Fibroblast of lung (primary cell): Measurements from ENCODE around the gene SLC22A23. TPM values are rescaled to one million over a fixed set of nuclear protein-coding genes. Genes with fewer than 3 reads are reported as not detected.

Experiments used
- DNase-seq, 2 donors: peaks; one replicate each; pipeline versions ENCODE4 v3.0.0 to v3.0.0-alpha.2; 2010; ENCODE audit warnings: low read depth in 2 of 2
- H2AFZ ChIP-seq: 2 replicates; pipeline ENCODE4 v1.5.1; 2012; ENCODE audit warnings: low read length, control low read depth, inconsistent platforms
- H3K27ac ChIP-seq: 2 replicates; pipeline ENCODE4 v1.5.1; 2011; ENCODE audit warnings: low read length, control low read depth; ENCODE audit not compliant: insufficient read depth
- H3K27me3 ChIP-seq: 2 replicates; pipeline ENCODE4 v1.5.1; 2011; ENCODE audit warnings: mild to moderate bottlenecking, low read length; ENCODE audit not compliant: control insufficient read depth, insufficient read depth
- H3K36me3 ChIP-seq: 2 replicates; pipeline ENCODE4 v1.5.1; 2011; ENCODE audit warnings: low read length; ENCODE audit not compliant: control insufficient read depth, insufficient read depth
- H3K4me1 ChIP-seq: 2 replicates; pipeline ENCODE4 v1.5.1; 2011; ENCODE audit warnings: low read length; ENCODE audit not compliant: control insufficient read depth, insufficient read depth; ENCODE audit errors: extremely low read depth
- H3K4me2 ChIP-seq: 2 replicates; pipeline ENCODE4 v1.5.1; 2011; ENCODE audit warnings: low read length, control low read depth; ENCODE audit not compliant: insufficient read depth; ENCODE audit errors: extremely low read depth
- H3K4me3 ChIP-seq, 4 experiments: fragments of 200-600 bp in 1 of 4; sonication (generic) in 1 of 4; replicated peaks in 1 of 4; 2 replicates each; pipeline ENCODE4 v1.5.1; 2011 to 2016; ENCODE audit warnings: low read length in 4 of 4, low read depth in 3 of 4, mild to moderate bottlenecking in 3 of 4, control low read depth in 2 of 4, inconsistent platforms in 1 of 4, mixed read lengths in 1 of 4; ENCODE audit not compliant: insufficient read depth in 1 of 4; ENCODE audit errors: control extremely low read depth in 1 of 4
- H3K79me2 ChIP-seq: 2 replicates; pipeline ENCODE4 v1.5.1; 2012; ENCODE audit warnings: mild to moderate bottlenecking, low read length, inconsistent platforms; ENCODE audit not compliant: control insufficient read depth, insufficient read depth
- H3K9ac ChIP-seq: 2 replicates; pipeline ENCODE4 v1.5.1; 2011; ENCODE audit warnings: mild to moderate bottlenecking, low read length, control low read depth; ENCODE audit not compliant: insufficient read depth
- H3K9me3 ChIP-seq: 2 replicates; pipeline ENCODE4 v1.5.1; 2012; ENCODE audit warnings: low read depth, low read length; ENCODE audit not compliant: control insufficient read depth, insufficient read depth
- H4K20me1 ChIP-seq: 2 replicates; pipeline ENCODE4 v1.5.1; 2011; ENCODE audit warnings: low read length; ENCODE audit not compliant: control insufficient read depth, insufficient read depth; ENCODE audit errors: extremely low read depth
- CTCF ChIP-seq, 2 donors: IDR thresholded peaks in 1 of 2; conservative IDR thresholded peaks in 1 of 2; 1 replicate in 1 of 2; 2 replicates in 1 of 2; pipeline ENCODE4 v1.5.1; 2011 to 2012; ENCODE audit warnings: low read length in 2 of 2, control low read depth in 1 of 2, inconsistent platforms in 1 of 2, low read depth in 1 of 2, mild to moderate bottlenecking in 1 of 2
- EZH2 ChIP-seq: IDR thresholded peaks from 2 replicates; pipeline ENCODE4 v1.5.1; 2012; ENCODE audit warnings: low read length, control low read depth, mild to moderate bottlenecking; ENCODE audit errors: missing control alignments
- polyA plus RNA-seq, 2 donors: library from polyadenylated mRNA; depleted of rRNA in 1 of 2; stranded (reverse) in 1 of 2; unstranded in 1 of 2; fragments of >200 nt; gene quantifications; 2 replicates each; pipeline ENCODE4 v1.2.1, GENCODE V29; 2011 to 2012; ENCODE audit warnings: missing spikeins in 1 of 2
- total RNA-seq: library from RNA; depleted of rRNA; stranded (reverse); fragments of >200 nt; gene quantifications from 2 replicates; pipeline ENCODE4 v1.2.1, GENCODE V29; 2014

SLC22A23 gene
- total and polyA plus RNA-seq, 2 donors (not counting 1 experiment from before 2014, with no cell fraction given) = 0.37 to 3.0 TPM

- TF ChIP-seq EZH2 = no peak
- no peak for TF ChIP-seq CTCF (conservative IDR thresholded peaks at IDR 0.05 in 1 of 2, IDR thresholded peaks at IDR 0.05 in 1 of 2; ENCODE audit: low read depth in 1 of 2, low read length in 2 of 2)
- no peak for DNase-seq
Observed at GRCh38 chr6:3285049-3285639, 171.7 kb downstream of the SLC22A23 start.

GRCh38 chr6:3284436-3284876 is 172.4 kb downstream of the SLC22A23 start:
- DNase-seq = no peak
- H2AFZ ChIP-seq = no peak overlapping the region
- no peak overlapping the region for H3K27ac ChIP-seq

More at GRCh38 chr6:3285049-3285639, 171.7 kb downstream of the SLC22A23 start:
- Histone ChIP-seq H3K9me3 (no peaks in the 10 kb centered on the region), H2AFZ (no peak overlapping the region), H3K27ac (no peak overlapping the region), H3K9ac (no peak overlapping the region), H3K4me2 (no peak overlapping the region), H3K79me2 (no peaks in the 10 kb centered on the region), H3K4me1 (peaks cover 5% of the 10 kb centered on the region), H4K20me1 (no peaks in the 10 kb centered on the region), H3K4me3 (no peak overlapping the region), H3K36me3 (no peaks in the 10 kb centered on the region), H3K27me3 (no peaks in the 10 kb centered on the region)

More at GRCh38 chr6:3284436-3284876, 172.4 kb downstream of the SLC22A23 start:
- no peaks in the 10 kb centered on the region for H3K9me3 ChIP-seq
- H4K20me1 ChIP-seq = no peaks in the 10 kb centered on the region
- H3K36me3 ChIP-seq = no peaks in the 10 kb centered on the region
- H3K27me3 ChIP-seq = no peaks in the 10 kb centered on the region
- H3K4me2 ChIP-seq = no peak overlapping the region
- TF ChIP-seq EZH2 (no peak), CTCF (conservative IDR thresholded peaks at IDR 0.05 in 1 of 2, IDR thresholded peaks at IDR 0.05 in 1 of 2; ENCODE audit: low read depth in 1 of 2, low read length in 2 of 2) (no peak)
- no peak overlapping the region for H3K9ac ChIP-seq
- peaks cover 5% of the 10 kb centered on the region for H3K4me1 ChIP-seq
- H3K4me3 ChIP-seq = no peak overlapping the region
- H3K79me2 ChIP-seq = no peaks in the 10 kb centered on the region
